GM12891 (cell line): Measurements from ENCODE around the gene SELENOF.

Source experiments
- POLR2A ChIP-seq: IDR thresholded peaks from 2 replicates; pipeline ENCODE4 v1.6.1; 2011; ENCODE audit warnings: low read depth, low read length, control low read depth
- POLR2AphosphoS5 ChIP-seq: IDR thresholded peaks from 2 replicates; pipeline ENCODE4 v1.6.1; 2011; ENCODE audit warnings: low read depth, low read length, control low read depth
- SPI1 ChIP-seq: IDR thresholded peaks from 2 replicates; pipeline ENCODE4 v1.6.1; 2011; ENCODE audit warnings: low read depth, low read length, control low read depth
- TAF1 ChIP-seq: IDR thresholded peaks from 2 replicates; pipeline ENCODE4 v1.6.1; 2011; ENCODE audit warnings: low read depth, low read length, control low read depth

- TF ChIP-seq POLR2A (no peak), TAF1 (no peak), POLR2AphosphoS5 (no peak), SPI1 (peak; percentile 49)
These were observed 479 bp downstream of the SELENOF start for GRCh38 chr1:86913399-86913895.
